NCI-H1694 (cell line): ENCODE data around the gene OR52E5.

ENCODE experiments used
- DNase-seq: peaks from one replicate; lab custom pipeline; 2025; lab: John Stamatoyannopoulos, UW

The OR52E5 gene

DNA sequence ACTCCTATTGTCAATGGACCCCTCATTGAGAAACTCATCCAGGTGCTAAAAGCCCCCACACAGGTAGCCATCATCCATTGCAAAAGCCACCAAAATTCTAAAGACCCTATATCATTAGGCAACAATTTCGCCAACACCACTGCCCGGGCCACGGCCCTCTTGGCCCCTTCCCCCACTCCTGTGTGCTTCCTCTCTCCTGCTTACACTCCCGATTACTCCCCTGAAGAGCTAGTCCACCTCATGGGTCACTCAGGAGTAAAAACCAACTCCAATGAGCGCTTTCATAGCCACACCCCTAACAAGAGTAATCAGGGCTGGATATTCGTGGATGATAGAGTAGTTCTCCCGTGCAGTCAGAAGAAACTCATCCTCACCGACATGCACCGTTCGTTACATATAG, 40.1 kb downstream of the OR52E5 start:
- DNase-seq: no peak

DNA sequence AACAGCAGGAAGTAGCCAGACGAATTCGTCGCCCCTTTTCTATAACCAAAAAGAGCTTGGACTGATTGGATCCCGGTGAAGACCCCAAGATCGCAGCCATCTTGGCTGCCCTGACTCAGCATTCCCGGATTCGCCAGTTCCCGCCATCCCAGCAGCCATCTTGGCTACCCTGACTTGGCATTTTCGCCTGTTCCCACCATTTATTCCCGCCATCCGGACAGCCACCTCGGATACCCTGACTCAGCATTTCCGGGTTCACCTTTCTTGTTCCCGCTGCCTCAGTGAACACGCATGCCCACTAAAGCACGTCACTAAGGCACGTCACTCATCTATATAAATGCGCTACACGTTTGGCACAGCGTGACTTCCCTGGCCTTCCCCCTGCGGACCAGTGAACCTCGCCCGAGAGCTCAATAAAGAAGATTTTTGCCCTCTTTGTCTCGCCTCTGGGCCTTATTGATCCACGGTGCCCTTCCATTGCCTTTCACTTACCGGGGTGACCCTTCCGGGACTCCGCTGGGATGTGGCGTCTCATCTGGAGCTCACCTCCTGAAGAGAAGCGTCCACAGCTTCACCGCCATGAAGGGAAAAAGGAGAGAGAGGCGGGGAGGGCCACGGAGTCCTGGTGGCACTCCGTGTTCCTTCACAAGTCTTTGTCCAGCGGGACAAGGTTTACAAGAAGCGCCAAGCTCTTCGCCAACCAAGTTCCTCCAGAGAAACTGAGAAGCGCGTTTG, 45.0 kb downstream of the OR52E5 start:
- DNase-seq: no peak

DNA sequence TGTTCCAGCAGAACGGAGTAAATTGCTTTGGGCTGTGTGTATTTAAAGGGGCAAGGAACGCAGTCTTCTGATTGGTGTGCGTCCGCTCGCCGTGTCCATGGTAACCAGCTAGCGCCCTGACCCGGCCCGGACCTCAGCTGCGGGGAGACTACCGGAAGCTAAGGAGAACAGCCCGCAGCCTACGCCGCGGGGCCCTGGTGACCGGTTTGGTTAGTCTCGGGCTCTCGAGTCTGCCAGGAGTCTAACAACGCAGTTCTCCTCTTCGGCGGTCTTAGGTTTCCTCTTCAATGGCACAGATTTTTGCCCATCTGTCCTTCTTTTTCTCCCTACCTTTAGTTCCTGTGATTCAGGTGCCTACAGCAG, 45.6 kb downstream of the OR52E5 start:
- DNase-seq: no peak

DNA sequence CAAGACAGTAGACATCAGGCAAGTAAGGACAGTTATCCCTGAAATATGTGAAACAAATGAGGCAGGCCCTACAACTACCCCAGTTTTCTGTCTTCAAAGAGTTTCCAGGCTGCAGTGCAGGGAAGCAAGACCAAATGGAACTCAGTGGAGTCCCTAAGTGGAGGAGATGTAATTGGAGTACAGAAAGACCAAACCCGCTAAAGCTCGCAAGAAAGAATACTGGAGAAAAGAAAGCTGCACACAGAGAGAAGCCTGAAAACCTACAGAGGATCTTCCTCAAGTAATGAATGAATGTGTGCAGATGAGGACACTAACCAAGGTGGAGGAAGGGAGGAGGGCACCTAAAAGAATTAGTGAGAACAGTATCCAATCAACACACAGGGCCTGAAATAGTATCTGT, 47.7 kb downstream of the OR52E5 start:
- no peak for DNase-seq

DNA sequence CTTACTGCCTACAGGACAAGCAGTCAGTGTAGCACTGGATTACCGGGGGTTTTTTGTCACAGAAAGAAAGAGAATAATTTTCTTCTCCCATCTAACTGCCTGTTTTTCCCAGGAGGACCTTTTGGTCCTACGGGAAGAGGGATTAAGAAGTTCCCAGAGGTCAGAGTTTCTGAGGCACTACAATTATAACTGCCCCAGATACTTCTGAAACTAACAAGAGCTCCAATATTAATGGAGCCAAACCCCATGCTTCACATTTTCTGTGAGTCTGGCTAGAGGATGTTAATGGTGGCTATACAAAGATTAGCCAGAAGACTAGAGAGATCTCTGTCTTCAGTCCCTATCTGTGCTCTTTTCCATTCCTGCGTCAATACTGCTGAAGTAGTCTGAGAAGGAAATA, 48.9 kb downstream of the OR52E5 start, which contains the start of gene OR56A3:
OR56A3 (plus strand) TSS at position 301 of the 400 bp plus-strand sequence. CDS start 5,096 bp downstream, outside the sequence.
- no peak for DNase-seq
